Dedifferentiated amniotic fluid mesenchymal stem cell (primary cell): ENCODE data around the gene RAB23.
"Not testable (repeated sequence)": the region's sequence is repeated elsewhere in the genome, so short reads cannot be mapped to it uniquely, and the experiment has no call there.

ENCODE experiments used
- DNase-seq: peaks from one replicate; pipeline ENCODE4 v3.0.0-alpha.2; 2016; ENCODE audit errors: extremely low spot score

The RAB23 gene

DNA sequence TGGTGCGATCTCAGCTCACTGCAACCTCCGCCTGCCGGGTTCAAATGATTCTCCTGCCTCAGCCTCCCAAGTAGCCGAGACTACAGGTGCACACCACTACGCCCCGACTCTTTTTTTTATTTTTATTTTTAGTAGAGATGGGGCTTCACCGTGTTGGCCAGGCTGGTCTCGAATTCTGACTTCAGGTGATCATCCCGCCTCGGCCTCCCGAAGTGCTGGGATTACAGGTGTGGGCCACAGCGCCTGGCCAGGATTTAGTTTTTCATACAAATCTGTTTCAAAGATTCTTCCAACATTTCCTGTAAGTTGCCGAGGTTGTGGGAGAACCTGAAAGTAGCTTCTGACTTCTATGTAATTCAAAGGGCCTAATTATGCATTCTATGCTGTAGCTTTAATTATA, 21.4 kb upstream of the RAB23 start:
- not testable (repeated sequence) for DNase-seq

DNA sequence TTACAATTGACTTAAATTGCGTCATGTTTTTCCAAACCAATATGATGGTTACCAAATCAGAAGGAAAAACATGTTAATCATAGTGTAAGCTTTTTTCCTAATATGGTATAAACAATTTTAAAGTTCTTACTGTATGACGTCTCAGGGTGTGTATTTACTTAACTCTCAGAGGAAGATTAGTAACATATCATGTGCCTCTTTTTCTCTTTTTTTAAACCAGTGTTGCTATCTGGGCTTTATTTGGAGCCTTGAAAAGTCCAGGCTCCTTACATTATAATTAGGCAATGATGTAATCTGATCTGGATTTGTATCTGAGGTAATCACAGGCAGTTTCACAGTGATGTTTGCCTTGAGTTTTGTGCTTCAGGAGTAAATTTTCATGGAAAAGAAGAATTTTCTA, 20.4 kb upstream of the RAB23 start:
- peak; percentile 99 for DNase-seq

DNA sequence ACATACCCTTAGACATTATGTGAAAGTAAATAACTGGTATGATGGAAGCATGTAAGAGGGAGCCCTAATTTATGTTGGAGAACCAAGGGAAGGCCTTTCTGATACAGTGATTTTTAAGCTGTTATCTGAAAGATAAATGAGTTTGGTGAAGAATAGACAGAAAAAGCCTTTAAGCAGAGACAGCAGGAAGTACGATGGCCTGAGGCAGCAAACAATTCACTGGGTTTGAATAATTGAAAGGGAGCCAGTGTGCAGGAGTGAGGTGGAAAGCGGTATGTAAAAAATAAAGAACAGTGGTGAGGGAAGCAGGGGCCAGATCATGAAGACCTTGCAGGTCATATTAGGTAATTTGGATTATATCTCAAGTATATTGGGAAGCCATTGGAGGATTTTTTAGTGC, 4.1 kb upstream of the RAB23 start:
- DNase-seq = no peak

DNA sequence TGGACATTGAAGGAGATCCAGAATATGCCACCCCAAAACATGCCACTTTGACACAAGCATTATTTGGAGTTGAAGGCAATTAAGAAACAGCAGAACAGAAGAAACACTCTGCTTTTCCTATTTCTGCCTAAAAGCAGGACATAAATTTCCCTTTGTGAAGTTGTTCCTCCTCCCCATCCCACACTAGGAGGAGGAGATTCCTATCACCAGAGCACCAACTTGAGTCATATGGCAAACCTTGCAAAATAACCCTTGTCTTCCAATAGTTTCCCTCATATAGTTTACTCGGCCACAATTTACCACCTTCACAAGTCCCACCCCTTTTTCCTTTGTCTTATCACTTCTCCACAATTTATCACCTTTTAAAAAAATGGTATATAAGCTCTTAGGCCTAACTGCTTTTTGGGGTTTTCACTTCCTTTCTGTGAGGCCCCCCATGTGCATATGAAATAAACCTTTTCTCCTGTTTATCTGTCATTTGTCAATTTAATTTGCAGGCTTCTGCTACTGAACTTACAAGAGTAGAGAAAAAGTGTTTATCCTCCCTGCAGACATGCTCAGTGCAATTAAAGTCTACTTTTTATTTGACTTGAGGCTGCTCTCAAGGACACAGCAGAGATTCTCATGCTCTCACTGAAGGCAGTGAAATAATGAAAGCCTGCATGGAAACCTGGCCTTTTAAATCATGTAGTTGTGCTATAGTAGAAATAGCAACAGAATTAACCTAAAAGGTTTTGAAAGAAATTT, 2.8 kb upstream of the RAB23 start:
- DNase-seq = peak; percentile 26

DNA sequence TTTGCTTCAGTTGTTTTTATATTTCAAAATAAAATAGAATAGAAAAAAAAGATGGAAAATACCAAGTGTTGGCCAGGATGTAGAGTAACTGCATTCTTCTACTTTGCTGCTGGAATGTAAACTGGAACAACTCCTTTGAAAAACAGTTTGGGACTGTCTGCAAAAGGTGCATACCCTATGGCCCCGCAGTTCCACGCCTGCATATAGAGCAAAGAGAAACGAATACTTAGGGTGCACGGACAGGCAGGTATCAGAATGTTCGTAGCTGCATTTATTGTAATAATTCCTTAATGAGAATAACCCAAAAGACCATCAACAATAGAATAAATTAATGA, 603 bp upstream of the RAB23 start:
- DNase-seq = no peak

DNA sequence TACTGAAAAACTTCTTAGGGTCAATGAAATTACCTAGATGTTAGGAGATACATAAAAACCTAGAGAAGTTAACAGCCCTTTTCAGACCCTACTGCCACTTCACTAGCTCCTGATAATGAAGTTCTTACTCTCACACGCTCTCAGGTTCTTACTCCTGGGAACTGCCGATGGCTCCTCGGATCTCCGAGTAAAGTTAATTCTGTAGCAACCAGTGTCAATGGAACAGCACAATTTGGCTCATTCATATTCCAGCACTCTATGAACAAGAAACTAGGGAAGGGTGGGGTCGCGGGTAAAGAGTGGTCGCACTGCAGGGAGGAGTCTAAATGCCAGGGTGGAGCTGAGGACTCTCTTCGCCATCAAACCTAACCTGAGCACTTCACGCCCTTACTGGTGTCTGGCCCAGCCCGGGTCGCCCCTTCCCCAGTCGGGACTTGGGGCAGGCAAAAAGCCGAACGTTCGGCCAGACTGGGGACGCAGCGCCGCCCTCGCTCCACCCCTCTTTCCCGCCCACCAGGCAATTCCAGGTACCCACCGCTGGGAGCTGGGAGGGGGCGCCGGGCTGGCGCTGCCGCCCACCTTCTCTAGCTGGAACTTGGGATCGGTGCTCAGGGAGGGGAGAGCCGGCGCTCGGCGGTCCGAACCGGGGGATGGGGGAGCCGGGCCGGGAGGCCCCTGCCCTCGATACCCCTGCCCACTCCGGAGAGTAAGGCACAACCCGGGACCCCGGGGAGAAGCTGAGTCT, 744 bp downstream of the RAB23 start:
- no peak for DNase-seq

DNA sequence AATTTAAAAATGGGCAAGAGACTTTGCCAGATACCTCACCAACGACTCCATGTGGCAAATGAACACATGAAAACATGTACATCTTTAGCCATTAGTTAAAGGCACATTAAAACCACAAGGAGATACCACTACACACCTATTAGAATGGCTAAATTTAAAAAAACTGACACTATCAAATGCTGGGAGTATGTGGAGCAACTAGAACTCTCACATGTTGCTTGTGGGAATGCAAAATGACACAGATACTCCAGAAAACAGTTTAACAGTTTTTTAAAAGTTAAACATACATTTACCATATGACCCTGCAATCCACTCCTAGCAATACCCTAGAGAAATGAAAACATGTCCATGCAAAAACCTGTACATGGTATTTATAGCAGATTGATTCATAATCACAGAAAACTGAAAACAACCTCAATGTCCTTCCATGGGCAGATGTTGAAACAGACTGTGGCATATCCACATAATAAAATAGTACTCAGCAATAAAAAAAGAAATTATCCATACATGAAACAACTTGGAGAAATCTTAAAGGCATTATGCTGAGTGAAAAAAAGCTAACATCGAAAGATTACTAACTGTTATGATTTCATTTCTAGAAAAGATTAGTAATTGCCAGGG, 1.9 kb downstream of the RAB23 start:
- DNase-seq = no peak

DNA sequence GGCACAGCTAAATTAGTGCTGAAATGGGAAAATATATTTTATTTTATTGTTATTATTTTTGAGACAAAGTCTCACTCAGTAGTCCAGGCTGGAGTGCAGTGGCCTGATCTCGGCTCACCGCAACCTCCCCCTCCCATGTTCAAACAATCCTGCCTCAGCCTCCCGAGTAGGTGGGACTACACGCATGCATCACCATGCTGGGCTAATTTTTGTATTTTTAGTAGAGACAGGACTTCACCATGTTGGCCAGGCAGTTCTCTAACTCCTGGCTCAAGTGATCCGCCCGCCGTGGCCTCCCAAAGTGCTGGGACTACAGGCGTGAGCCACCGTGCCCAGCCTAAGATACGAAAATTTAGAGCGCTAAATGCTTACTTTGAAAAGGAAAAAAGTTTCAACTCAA, 4.8 kb downstream of the RAB23 start:
- no peak for DNase-seq

DNA sequence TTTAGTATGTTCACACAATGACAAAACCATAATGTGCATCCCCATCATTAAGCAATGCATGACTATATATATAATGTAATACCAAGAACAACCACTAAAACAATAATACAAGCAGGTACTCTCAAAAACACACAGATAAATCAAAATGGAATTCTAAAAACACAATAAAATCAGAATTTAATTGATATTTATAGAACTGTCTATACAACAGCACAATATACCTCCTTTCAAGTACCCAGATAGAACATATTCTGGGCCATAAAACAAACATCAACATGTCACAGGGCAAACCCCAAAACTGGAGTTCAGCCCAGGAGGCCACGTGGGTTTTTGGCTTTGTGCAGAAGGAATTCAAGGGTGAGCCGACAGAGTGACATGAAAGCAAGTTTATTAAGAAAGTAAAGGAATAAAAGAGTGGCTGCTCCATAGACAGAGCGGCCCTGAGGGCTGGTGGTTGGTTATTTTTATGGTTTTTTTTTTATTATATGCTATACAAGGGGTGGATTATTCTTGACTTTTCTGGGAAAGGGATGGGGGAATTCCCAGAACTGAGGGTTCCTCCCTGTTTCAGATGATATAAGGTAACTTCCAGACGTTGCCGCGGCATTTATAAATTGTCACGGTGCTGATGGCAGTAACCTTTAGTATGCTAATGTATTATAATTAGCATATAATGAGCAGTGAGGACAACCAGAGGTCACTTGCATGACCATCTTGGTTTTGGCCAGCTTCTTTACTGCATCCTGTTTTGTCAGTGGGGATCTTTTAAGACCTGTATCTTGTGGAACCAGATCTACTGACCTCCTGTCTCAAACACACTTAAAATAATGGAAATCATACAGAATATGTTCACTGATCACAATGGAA, 5.6 kb downstream of the RAB23 start:
- DNase-seq = no peak

DNA sequence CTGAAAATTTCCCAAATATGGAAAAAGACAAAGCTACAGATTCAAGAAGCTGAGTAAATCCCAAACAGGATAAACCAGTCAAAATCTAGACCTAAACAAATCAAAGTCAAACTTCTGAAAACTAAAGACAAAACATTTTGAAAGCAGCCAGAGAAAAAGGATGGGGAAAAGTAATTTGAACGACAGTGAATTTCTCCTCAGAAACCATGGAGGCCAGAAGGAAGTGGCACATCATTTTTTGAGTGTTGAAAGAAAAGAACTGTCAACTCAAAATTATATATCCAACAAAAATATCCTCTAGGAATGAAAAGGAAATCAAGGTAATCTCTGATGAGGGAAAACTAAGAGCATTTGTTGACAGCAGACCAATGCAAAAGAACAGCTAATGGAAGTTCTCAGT, 6.8 kb downstream of the RAB23 start:
- DNase-seq = no peak

DNA sequence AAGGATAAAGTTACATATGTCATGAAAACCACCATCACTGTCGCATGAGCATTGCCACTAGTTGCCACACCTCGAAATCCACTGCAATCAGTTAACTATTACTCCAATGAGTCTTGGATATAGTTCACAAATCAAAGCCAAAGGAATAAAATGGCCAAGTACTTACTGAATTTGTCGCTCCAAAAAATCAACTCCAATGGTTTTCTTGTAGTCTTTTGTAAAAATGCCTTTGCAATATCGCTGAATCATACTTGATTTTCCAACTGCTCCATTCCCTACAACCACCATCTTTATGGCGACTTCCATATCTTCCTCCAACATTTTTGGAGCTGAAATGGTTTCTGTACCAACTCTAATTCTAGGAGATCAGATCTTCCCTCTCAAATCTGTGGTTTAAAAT, 12.0 kb downstream of the RAB23 start:
- DNase-seq = no peak

DNA sequence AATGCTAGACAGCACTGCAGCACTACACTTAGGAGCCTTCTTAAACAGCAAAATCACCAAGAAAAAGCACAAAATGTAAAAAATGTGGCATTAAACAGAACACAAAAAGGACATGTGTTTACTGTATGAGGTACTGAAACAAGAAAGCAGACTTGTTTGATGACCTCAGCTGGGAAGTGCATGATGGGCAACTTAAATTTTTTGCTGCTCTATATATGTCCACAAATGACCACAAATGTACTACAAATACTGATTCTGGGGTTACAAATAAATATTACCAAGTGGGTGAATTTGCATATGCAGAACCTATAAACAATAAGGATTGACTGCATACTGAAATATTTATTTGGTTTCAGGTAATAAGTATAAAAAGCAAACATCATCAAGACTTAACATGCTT, 13.1 kb downstream of the RAB23 start:
- DNase-seq = no peak

DNA sequence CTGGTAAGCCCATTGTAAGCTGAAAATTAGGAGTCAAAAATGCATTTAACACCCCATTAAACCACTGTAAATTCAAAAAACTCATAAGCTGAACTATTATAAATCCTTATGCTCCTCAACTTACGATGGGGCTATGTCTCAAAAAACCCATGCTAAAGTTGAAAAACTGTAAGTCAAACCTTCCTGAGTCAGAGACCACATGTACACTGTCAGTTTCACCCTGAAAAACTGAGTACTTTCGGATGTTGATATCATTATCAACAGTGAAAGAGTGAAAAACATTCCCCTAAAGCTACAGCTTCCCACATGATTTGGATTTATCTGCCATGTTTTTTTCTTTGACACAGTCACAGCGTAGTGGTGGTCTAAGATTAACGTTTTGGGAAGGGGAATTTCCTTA, 14.2 kb downstream of the RAB23 start:
- no peak for DNase-seq

DNA sequence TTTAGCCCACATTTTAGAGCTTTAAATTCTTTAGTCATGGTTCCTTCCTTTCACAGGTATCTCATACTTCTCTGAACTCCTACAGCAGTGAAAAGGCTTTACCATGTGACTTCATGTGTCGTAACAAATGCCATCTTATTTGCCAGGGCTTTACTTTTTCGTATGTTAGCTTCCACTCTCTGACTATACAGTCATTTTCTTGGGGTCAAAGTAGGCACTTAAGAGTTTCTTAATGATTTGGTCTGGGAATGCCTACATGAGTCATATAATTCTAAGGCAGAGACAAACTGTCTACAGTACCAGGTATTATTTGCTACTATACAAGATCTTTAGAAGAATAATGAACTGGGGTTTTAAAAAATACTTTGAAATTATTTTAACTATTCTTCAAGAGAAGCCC, 15.0 kb downstream of the RAB23 start:
- DNase-seq = no peak

DNA sequence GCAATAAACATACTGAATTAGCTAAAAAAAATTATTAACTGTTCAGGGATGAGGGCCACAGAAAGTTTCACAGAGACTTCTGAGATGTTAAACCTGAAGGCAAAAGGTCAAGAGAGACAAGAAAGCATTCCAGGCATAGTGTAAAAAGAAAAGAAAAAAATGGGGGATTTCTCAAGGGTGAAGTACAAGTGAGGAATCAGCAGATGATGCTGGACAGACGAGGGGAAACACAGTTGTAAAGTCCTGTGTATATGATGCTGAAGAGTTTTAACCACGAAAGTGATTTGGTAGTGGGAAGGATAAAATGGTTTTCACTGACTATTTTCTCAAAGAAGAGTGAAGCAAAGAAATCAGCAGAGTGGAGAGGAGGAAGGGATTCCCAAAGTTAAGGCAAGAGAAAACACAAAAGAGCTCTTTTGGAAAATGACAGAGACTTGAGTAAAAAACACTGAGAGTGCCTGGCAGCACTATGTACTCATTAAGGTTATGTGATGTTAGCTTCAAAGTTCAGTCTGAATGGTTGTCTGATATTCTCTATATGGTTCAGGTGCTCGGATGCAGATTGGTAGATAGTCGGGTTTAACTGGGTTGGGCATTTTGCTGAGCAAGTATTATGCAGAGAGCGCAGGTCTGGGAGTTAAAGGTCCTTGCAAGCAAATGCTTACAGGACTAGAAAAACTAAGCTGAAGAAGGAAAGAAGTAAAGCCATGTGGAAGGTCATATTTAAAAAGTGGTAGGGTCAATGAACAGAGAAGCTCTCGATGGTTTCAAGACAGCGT, 16.4 kb downstream of the RAB23 start:
- no peak for DNase-seq

DNA sequence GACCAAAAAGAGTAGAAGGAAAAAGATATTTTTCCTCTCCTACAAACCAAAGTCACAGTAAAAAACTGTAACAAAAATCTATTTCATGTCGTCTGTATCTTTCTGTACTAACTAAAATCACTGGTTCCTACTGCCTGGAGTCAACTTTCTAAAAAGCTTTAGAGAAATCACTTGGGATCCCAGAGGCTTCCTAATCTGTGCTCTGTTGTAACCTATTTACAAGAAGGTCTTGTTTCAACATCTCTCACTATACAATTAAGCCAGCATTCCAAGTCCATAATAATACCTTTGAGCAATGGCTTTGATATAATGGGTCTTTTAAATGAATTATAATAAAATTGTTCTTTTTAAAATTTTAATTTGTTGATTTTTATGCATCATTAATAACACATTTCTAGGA, 20.4 kb downstream of the RAB23 start:
- DNase-seq = no peak

DNA sequence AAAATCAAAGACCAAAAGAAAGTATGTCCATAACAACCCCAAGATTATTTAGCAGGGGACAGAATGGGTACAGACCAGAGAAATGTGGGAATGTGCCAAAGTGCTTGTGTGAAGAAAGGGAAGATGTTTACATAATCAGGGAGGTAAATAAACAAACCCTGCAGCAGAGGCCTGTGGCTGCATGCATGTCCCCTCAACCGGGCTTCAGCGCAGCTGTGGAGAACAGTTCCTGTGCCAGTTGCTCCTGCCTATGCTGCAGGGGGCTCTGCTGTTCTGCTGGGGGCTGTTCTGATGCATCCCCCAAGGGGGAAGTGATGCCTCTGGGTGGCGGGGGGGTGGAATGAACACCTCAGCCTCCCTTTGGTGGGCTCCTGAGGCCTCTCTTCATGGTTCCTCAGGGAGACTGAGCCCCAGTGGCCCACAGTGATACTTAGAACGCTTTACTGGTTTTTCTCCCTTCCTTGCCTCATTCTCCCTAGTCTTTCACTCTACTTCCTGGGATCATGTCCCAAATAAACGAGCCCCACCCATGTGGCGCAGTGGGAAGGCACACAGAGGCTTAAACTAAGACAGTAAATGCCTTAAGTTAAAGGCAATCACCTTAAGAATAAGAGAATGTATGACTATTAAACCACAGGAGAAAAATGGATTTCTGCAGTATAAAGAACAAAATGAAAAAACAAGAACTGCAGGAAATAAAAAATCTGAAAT, 23.0 kb downstream of the RAB23 start:
- DNase-seq = no peak

DNA sequence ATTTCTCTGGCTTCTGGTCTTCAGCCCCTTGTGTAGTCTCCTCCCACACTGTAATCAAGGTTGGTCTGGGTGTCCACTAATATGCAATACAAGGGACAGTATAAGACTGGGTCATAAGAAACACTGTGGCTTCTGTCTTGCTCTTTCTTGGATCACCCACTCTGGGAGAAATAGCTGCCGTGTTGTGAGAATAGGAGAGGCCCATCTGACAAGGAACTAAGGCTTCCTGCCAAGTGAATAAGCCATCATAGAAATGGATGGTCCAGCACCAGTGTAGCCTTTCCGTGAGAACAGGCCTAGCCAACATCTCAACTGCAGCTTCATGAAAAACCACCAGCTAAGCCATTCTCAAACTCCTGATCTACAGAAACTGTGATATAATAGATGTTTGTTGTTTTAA, 26.6 kb downstream of the RAB23 start:
- no peak for DNase-seq

DNA sequence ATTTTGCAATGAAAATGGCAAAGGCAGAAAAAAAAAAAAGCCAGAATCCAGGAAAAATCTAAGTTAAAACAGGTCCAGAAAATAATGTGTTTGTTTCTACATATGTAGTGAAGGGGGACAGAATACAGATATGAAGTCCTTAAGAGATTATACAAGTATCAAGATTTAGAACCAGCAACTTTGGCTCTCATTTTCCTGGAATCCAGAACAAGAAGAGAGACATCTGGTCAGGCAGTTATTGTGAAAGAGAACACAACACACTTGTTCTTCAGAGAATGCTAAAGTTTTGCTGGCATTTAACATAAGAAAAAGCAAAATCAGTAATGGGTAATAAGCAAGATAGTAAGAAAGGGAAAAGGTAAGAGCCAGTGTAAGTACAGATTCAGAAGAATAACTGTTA, 28.9 kb downstream of the RAB23 start:
- DNase-seq = no peak

DNA sequence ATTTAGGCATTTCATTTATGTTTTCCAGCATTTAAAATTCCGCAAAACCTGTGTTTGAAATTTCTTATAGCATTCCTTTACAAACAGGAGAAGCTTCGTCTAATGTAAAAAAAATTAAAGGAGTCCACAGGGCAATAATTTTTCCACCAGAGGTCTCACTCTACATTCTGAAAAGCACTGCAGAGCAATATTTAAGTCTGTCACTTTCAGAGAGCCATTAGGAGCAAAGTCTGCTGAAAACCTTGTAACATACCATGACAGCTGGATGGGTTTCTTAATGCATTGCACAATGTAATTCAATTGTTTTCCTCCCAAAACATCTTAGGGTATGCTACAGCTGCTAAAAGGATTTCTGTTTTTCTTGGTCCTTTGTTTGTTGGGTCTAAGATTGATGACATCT, 32.0 kb downstream of the RAB23 start:
- peak; percentile 73 for DNase-seq

DNA sequence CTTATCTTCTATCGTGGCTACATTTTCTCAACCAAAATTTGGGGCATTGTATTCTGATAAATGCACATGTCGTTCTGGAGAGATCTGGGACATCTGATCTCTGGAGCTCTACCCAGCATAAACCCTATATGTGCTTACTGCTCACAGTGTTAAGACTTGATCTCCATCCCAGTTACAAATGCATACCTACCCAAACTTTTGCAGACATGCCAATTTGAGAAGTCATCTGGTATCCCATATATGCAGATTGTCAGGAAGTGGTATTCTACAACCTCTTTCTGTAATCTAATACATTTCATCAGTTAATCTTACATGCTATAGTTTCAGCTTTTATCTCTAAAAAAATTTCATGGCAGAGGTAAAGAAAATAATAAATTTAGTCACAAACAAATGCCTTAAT, 38.8 kb downstream of the RAB23 start:
- DNase-seq = no peak
